Stomach smooth muscle (tissue), 2 donors: ENCODE measurements around the gene FNDC5.
"Not testable (repeated sequence)": the region's sequence is repeated elsewhere in the genome, so short reads cannot be mapped to it uniquely, and the experiment has no call there.

Experiments
- H3K27ac ChIP-seq: one replicate; pipeline ENCODE4 v1.7.0; 2013; ENCODE audit warnings: mild to moderate bottlenecking, low read length, inconsistent platforms
- H3K27me3 ChIP-seq, 2 donors: one replicate each; pipeline ENCODE4 v1.7.0; 2013; ENCODE audit warnings: low read length in 2 of 2; ENCODE audit not compliant: insufficient read depth in 2 of 2, control insufficient read depth in 1 of 2
- H3K36me3 ChIP-seq, 2 donors: one replicate each; pipeline ENCODE4 v1.7.0; 2013; ENCODE audit warnings: low read length in 2 of 2; ENCODE audit not compliant: control insufficient read depth in 2 of 2, insufficient read depth in 2 of 2
- H3K4me1 ChIP-seq: one replicate; pipeline ENCODE4 v1.7.0; 2013; ENCODE audit warnings: low read length; ENCODE audit not compliant: control insufficient read depth, insufficient read depth
- H3K4me3 ChIP-seq, 2 donors: one replicate each; pipeline ENCODE4 v1.7.0; 2013; ENCODE audit warnings: low read length in 2 of 2
- H3K9ac ChIP-seq, 2 donors: one replicate each; pipeline ENCODE4 v1.7.0; 2013; ENCODE audit warnings: low read length in 2 of 2, mild to moderate bottlenecking in 1 of 2
- H3K9me3 ChIP-seq, 2 donors: one replicate each; pipeline ENCODE4 v1.7.0; 2013; ENCODE audit warnings: low read length in 2 of 2; ENCODE audit not compliant: control insufficient read depth in 2 of 2
- donor health status: healthy.
- donor health status: Pancreatic carcinoma.

The FNDC5 gene

DNA sequence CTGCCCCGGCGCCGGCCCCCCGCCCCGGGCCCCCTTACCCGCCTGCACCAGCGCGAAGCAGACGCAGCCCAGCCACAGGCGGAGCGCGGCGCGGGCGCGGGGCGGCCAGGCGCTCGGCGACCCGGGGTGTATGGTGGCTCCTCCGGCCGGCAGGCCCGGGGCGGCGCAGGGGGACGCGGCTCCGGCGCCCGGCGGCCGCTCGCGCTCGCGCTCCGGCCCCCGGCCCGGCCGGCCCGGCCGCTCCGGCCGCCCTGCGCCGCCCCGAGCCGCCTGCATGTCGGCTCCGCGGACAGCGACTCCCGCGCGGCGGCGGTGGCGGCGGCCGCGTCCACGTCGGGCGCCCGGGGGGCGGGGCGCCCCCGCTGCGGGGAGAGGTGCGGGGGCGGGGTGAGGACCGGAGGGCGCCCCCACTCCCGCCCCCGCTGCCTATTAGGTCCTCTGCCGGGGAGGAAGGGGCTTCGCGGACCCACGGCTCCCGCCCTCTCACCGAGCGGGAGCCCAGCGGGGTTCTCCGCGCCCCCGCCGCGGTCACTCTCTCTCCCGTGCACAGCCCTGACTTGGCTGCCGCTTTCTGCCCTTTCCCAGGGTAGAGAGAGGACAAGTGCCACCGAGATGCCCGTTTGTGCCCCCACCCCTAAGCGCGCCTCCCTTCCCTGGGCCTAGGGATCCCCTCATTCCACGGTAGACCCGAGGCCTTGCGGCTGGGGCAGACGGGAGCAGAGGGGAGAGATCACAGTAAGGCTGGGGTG is at the start of gene FNDC5:
FNDC5 (minus strand) TSS at position 298 of the 749 bp plus-strand sequence.
- Histone ChIP-seq H3K4me3 (peak within 1 kb of the TSS; percentile 54 to 74), H3K27me3 (no peaks in the 10 kb centered on the region), H3K9ac (peak within 1 kb of the TSS; percentile 13 to 76), H3K9me3 (no peaks in the 10 kb centered on the region), H3K4me1 (peaks cover 27% of the 10 kb centered on the region), H3K36me3 (peaks cover 0 to 6% of the 10 kb centered on the region in 2 donors), H3K27ac (no peak within 1 kb of the TSS)

DNA sequence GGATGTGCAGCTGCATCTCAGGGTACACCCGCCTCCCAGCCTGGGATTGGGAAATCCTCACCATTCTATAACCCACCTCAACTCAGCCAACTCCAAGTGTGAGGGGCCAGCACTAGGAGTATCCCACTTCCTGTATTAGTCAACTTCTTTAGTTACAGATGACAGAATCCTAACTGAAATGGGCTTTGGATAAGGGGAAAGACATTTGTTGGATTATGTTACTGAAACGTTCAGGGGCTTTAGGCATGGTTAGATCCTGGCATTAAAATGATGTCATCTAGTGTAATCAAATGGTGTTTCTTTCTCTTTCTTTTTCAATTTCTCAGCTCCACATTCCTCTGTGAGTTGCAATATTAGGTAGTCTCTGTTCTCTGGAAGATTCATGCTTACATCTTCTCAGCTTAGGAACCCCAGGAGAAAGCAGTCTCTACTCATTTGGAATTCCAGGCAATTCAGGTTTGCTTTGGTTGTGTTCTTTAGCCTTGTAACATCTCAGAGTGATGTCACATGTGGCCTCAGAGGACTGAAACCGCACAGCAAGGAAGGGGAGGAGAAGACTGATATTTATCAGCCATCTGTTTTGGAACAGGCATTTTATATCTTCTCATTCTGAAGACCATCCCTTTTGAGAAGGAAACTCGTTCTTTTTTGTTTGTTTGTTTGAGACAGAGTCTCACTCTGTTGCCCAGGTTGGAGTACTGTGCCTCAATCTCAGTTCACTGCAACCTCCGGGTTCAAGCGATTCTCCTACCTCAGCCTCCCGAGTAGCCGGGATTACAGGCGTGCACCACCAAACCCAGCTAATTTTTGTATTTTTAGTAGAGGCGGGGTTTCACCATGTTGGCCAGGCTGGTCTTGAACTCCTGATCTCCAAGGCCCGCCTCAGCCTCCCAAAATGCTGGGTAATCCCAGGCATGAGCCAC is 49.4 kb upstream of the FNDC5 start:
- Histone ChIP-seq H3K27ac (no peak overlapping the region), H3K9me3 (no peaks in the 10 kb centered on the region)

DNA sequence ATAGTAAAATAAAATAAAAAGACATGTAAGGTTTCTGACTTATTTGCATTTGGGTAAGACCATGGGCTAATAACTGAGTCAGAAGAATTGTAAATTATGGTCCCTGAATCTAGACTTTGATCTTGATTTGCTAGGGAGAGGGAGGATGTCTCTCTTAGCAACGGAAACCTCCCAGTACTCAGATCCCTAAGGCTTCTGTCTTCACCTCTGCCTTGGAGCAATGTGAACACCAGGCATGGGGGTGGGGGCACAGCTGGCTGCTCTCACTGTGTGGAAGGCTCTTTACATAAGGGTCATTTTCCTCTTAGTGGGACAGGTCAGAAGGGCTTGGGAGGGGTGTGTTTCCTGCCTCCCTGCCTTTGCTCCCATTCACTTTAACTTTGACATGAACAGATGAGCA is 47.5 kb upstream of the FNDC5 start:
- no peak overlapping the region for H3K4me3 ChIP-seq
- no peaks in the 10 kb centered on the region for H3K9me3 ChIP-seq
- no peaks in the 10 kb centered on the region for H3K36me3 ChIP-seq
- no peak overlapping the region for H3K27ac ChIP-seq
- peaks cover 2% of the 10 kb centered on the region for H3K4me1 ChIP-seq
- H3K9ac ChIP-seq: no peak overlapping the region
- peaks cover 4 to 12% of the 10 kb centered on the region in 2 donors for H3K27me3 ChIP-seq

More for the DNA sequence above, 49.4 kb upstream of the FNDC5 start:
- peaks cover 4 to 17% of the 10 kb centered on the region in 2 donors for H3K27me3 ChIP-seq
- H3K4me3 ChIP-seq: no peak overlapping the region
- H3K4me1 ChIP-seq: peaks cover 6% of the 10 kb centered on the region
- H3K9ac ChIP-seq: no peak overlapping the region
- H3K36me3 ChIP-seq: no peaks in the 10 kb centered on the region

DNA sequence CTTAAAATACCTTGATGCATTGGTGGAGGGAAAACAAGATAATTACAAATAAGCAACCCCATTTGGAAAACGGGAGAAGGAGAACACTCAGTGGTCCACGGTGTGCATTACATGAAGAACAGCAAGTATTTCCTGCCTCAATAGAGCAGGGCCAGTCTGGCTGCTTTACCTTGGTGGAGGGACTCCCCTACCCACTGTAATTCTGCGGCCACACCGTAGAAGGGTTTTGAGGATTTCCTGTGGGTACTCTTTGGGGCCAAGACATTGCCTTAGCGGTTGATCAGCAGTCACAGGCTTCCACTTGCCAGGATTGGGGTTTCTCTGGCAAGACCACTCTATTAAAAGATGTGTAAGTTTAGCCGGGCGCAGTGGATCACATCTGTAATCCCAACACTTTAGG is 46.8 kb upstream of the FNDC5 start:
- no peaks in the 10 kb centered on the region for H3K9me3 ChIP-seq
- peaks cover 3 to 7% of the 10 kb centered on the region in 2 donors for H3K27me3 ChIP-seq
- no peak overlapping the region for H3K4me3 ChIP-seq
- H3K9ac ChIP-seq: no peak overlapping the region
- no peaks in the 10 kb centered on the region for H3K36me3 ChIP-seq
- H3K27ac ChIP-seq: no peak overlapping the region
- peaks cover 2% of the 10 kb centered on the region for H3K4me1 ChIP-seq

DNA sequence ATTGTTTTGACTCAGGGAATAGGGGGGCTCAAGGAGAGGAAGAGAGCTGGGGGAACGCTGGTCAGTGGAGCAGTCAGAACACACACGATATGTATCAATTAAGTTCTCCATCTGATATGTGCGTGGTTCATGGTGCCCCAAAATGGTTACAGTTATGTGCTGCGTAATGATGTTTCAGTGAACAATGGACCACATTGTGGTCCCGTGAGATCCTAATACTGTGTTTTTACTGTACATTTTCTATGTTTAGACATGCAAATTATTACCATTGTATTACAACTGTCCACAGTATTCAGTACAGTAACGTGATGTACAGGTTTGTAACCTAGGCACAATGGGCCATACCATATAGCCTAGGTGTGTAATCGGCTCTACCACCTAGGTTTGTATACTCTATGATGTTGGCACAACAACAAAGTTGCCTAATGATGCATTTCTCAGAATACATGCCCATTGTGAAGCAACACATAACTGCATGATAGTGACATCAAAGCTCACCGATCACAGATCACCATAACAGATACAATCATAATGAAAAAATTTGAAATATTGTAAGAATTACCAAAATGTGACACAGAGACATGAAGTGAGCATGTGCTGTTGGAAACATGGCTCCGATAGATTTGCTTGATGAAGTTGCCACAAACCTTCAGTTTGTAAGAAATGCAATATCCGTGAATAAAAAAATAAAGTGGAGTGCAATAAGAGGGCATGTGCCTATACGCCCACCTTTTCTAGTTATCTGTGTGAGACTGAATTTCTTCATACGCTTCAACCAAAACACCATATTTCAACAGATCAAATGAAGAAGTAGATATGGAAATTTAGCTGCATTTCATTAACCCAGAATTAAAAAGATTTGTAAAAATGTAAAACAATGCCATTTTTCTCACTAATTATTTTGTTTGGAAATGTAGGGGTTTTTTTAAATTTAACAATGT is 45.3 kb upstream of the FNDC5 start:
- H3K27ac ChIP-seq: no peak overlapping the region
- H3K36me3 ChIP-seq: no peaks in the 10 kb centered on the region
- no peak overlapping the region for H3K4me3 ChIP-seq
- H3K4me1 ChIP-seq: peaks cover 2% of the 10 kb centered on the region
- peaks cover 3 to 6% of the 10 kb centered on the region in 2 donors for H3K27me3 ChIP-seq
- no peaks in the 10 kb centered on the region for H3K9me3 ChIP-seq
- no peak overlapping the region for H3K9ac ChIP-seq

DNA sequence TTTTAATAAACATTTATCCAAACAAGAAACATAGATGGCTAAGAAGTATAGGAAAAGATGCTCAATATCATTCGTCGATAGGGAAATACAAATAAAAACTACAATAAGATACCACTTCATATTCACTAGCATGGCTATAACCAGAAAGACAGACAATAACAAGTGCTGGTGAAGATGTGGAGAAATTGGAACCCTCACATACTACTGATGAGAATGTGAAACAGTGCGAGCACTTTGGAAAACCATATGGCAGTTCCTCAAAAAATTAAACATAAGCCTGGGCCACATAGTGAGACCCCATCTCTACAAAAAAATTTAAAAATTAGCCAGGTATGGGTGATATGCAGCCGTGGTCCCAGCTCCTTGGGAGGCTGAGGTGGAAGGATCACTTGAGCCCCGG is 39.6 kb upstream of the FNDC5 start:
- no peak overlapping the region for H3K9ac ChIP-seq
- H3K9me3 ChIP-seq: no peaks in the 10 kb centered on the region
- H3K27me3 ChIP-seq: no peaks in the 10 kb centered on the region
- H3K4me1 ChIP-seq: no peaks in the 10 kb centered on the region
- no peak overlapping the region for H3K4me3 ChIP-seq
- H3K27ac ChIP-seq: no peak overlapping the region
- no peaks in the 10 kb centered on the region for H3K36me3 ChIP-seq

DNA sequence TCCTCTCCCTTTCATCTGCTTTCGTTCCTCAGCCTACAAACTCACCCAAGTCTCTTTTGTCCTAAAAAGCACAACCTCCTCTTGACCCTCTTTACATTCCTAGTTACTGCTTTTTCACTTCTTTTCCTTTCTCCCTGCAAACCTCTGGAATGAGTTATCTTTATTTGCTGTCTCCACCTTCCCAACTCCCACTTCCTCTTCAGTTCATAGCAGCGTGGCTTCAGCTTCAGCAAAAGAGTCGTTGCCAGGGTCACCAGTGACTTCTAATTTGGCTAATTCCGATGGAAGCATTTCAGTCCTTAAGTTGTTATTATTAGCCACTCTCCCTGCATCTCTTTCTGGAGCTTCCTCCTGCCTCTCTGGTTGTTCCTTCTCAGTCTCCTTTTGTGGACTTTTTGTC is 36.7 kb upstream of the FNDC5 start:
- H3K9me3 ChIP-seq: no peaks in the 10 kb centered on the region
- H3K9ac ChIP-seq: no peak overlapping the region
- H3K36me3 ChIP-seq: no peaks in the 10 kb centered on the region
- H3K27me3 ChIP-seq: peaks cover 0 to 1% of the 10 kb centered on the region in 2 donors
- no peak overlapping the region for H3K4me3 ChIP-seq
- no peaks in the 10 kb centered on the region for H3K4me1 ChIP-seq
- no peak overlapping the region for H3K27ac ChIP-seq

DNA sequence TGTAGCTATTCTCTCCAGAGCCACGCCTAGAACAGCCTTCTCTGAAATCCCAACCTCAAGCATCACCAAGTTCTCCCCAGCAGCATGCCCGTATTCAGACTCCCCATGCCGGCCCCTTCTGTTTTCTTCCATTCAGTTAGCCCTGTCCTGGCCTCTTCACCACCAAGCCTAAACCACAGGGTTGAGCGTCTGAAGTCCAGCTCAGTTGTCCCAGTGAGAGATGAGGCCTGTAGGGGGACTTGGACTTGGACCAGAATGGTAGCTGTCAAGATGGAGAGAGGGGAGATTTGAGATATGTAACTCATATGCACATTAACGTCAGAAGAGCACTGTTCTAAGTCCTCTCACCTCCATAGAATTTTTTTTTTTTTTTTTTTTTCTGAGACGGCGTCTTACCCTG is 35.9 kb upstream of the FNDC5 start:
- Histone ChIP-seq H3K4me1 (peaks cover 1% of the 10 kb centered on the region), H3K9ac (no peak overlapping the region), H3K27me3 (peaks cover 0 to 3% of the 10 kb centered on the region in 2 donors), H3K36me3 (no peaks in the 10 kb centered on the region), H3K4me3 (no peak overlapping the region), H3K27ac (no peak overlapping the region), H3K9me3 (no peaks in the 10 kb centered on the region)

DNA sequence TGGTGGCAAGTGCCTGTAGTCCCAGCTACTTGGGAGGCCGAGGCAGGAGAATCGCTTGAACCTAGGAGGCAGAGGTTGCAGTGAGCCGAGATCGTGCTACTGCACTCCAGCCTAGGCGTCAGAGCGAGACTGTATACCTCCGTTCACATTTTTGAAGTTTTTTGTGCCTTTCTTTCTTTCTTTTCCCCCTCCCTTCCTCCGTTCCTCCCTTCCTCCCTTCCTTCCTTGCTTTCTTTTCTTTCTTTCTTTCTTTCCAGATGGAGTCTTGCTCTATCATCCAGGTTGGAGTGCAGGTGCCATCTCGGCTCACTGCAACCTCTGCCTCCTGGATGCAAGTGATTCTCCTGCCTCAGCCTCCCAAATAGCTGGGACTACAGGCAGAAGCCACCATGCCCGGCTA is 34.9 kb upstream of the FNDC5 start:
- not testable (repeated sequence) for H3K36me3 ChIP-seq, H3K9me3 ChIP-seq, H3K4me3 ChIP-seq, H3K4me1 ChIP-seq, H3K9ac ChIP-seq, H3K27me3 ChIP-seq, H3K27ac ChIP-seq

DNA sequence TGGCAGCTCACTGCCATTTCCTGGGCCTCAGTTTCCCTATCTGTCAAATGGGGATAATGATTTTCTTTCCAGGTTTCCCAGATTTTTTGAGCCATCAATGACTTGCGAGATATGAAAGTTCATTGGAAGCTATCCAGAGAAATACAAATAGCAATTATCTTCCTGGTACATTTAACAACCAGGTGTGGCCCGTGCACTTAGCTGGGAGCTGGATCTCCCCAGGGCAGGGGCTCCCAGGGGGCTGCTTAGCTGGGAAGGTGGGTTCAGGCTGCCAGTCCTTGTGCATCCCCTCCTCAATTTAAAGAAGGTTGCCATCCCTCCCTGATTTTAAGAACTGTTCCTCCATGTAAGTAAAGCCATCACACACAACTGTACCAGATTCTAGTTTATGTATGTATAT is 34.1 kb upstream of the FNDC5 start:
- Histone ChIP-seq H3K27me3 (peaks cover 0 to 3% of the 10 kb centered on the region in 2 donors), H3K9me3 (no peaks in the 10 kb centered on the region), H3K4me3 (no peak overlapping the region), H3K9ac (no peak overlapping the region), H3K36me3 (no peaks in the 10 kb centered on the region), H3K27ac (no peak overlapping the region), H3K4me1 (peaks cover 13% of the 10 kb centered on the region)
